HuH-7 (cell line): ENCODE results near the gene FSTL5.
"Not testable (repeated sequence)": the region's sequence is repeated elsewhere in the genome, so short reads cannot be mapped to it uniquely, and the experiment has no call there.

Source experiments
- DNase-seq: peaks from one replicate; pipeline ENCODE4 v3.0.0; 2011; ENCODE audit warnings: low spot score

FSTL5 gene

GRCh38 chr4:162163892-162164759 is at the start of gene FSTL5:
Gene FSTL5, minus strand, starts transcription at chr4:162164000. Its CDS starts 52,604 bp downstream, at chr4:162111396.
- no peak for DNase-seq

GRCh38 chr4:162209706-162210105 is 45.9 kb upstream of the FSTL5 start:
- DNase-seq: no peak

- not testable (repeated sequence) for DNase-seq
Measured at GRCh38 chr4:162203478-162203877, 39.7 kb upstream of the FSTL5 start.

GRCh38 chr4:162201673-162202072 is 37.9 kb upstream of the FSTL5 start:
- no peak for DNase-seq

- DNase-seq: no peak
Measured at GRCh38 chr4:162170509-162170908, 6.7 kb upstream of the FSTL5 start.

- DNase-seq: no peak
Measured at GRCh38 chr4:162164906-162165510, 1.2 kb upstream of the FSTL5 start.

GRCh38 chr4:162162672-162163071 is 1.1 kb downstream of the FSTL5 start:
- DNase-seq: no peak

- DNase-seq: no peak
Measured at GRCh38 chr4:162157241-162157640, 6.6 kb downstream of the FSTL5 start.

GRCh38 chr4:162154862-162155540 is 8.8 kb downstream of the FSTL5 start:
- no peak for DNase-seq

- no peak for DNase-seq
Measured at GRCh38 chr4:162151850-162152249, 11.9 kb downstream of the FSTL5 start.

GRCh38 chr4:162151386-162151785 is 12.4 kb downstream of the FSTL5 start:
- DNase-seq: no peak

GRCh38 chr4:162149644-162150043 is 14.2 kb downstream of the FSTL5 start:
- DNase-seq: no peak

- DNase-seq: no peak
Measured at GRCh38 chr4:162140051-162140683, 23.6 kb downstream of the FSTL5 start.

- no peak for DNase-seq
Measured at GRCh38 chr4:162139412-162139811, 24.4 kb downstream of the FSTL5 start.

GRCh38 chr4:162131256-162131655 is 32.5 kb downstream of the FSTL5 start:
- DNase-seq: no peak

GRCh38 chr4:162126729-162127128 is 37.1 kb downstream of the FSTL5 start:
- no peak for DNase-seq

GRCh38 chr4:162117051-162117450 is 46.7 kb downstream of the FSTL5 start:
- DNase-seq: no peak

GRCh38 chr4:162116095-162116779 is 47.6 kb downstream of the FSTL5 start:
- no peak for DNase-seq

- no peak for DNase-seq
Measured at GRCh38 chr4:162115333-162115732, 48.5 kb downstream of the FSTL5 start.

GRCh38 chr4:162111078-162111477 is 52.7 kb downstream of the FSTL5 start:
- no peak for DNase-seq

GRCh38 chr4:162104459-162105124 is 59.2 kb downstream of the FSTL5 start:
- no peak for DNase-seq
